Activated CD4-positive, alpha-beta T cell treated with anti-CD3 and anti-CD28 coated beads, Interleukin-2, amount 10 ng/mL, durations not matched to agents 7 days and 5 days (primary cell): ENCODE results near the gene ILRUN. TPM values are rescaled to one million over a fixed set of nuclear protein-coding genes. Genes with fewer than 3 reads are reported as not detected.

Experiments used
- total RNA-seq, 2 experiments: library from RNA; stranded (reverse); gene quantifications; one replicate each; pipeline ENCODE4 v1.2.3, GENCODE V29; 2021

ILRUN gene
- total RNA-seq, 2 experiments from 2014 or later, result 68.0 to 72.0 TPM

Other genes starting within 250 kb of the ILRUN start
- gene PACSIN1, start 230.7 kb downstream of the ILRUN start, total RNA-seq, result 1 to 10 TPM; 1.6 to 1.7 TPM
- gene SPDEF, start 140.4 kb downstream of the ILRUN start, total RNA-seq, result not detected
- gene SNRPC, start 60.7 kb upstream of the ILRUN start, total RNA-seq, result 100 to 1,000 TPM; 124 to 146 TPM
- gene BLTP3A, start 95.3 kb upstream of the ILRUN start, total RNA-seq, result 10 to 100 TPM; 11.4 to 13.8 TPM
- gene TAF11, start 191.3 kb upstream of the ILRUN start, total RNA-seq, result 10 to 100 TPM; 29.8 to 30.2 TPM
- gene ANKS1A, start 192.5 kb upstream of the ILRUN start, total RNA-seq, result 1 to 10 TPM; 8.4 to 8.8 TPM